GM19324 (cell line): Measurements from ENCODE around the gene YAE1.

ENCODE experiments used
- ATAC-seq: cut with Tn5 transposase; IDR thresholded peaks from one replicate; pipeline ENCODE4 v1.9.1; 2021; ENCODE audit warnings: mild to moderate bottlenecking, moderate library complexity; ENCODE audit not compliant: unreplicated experiment, low FRiP score

The YAE1 gene

GRCh38 chr7:39553436-39553835 is 12.8 kb upstream of the YAE1 start:
- no peak for ATAC-seq

GRCh38 chr7:39554583-39555165 is 11.5 kb upstream of the YAE1 start:
- no peak for ATAC-seq

GRCh38 chr7:39557222-39557621 is 9.0 kb upstream of the YAE1 start:
- no peak for ATAC-seq

- no peak for ATAC-seq
Measured at GRCh38 chr7:39557911-39558310, 8.3 kb upstream of the YAE1 start.

- no peak for ATAC-seq
Measured at GRCh38 chr7:39560408-39560807, 5.8 kb upstream of the YAE1 start.

GRCh38 chr7:39560997-39561396 is 5.2 kb upstream of the YAE1 start:
- no peak for ATAC-seq

GRCh38 chr7:39565538-39565937 is 666 bp upstream of the YAE1 start:
- ATAC-seq: no peak

- no peak for ATAC-seq
Measured at GRCh38 chr7:39567294-39567693, 1.1 kb downstream of the YAE1 start.

- ATAC-seq: no peak
Measured at GRCh38 chr7:39574673-39575349, 8.6 kb downstream of the YAE1 start.

GRCh38 chr7:39577229-39577874 is 11.1 kb downstream of the YAE1 start:
- no peak for ATAC-seq

- peak; percentile 72 for ATAC-seq
Measured at GRCh38 chr7:39580149-39580874, 14.1 kb downstream of the YAE1 start.

GRCh38 chr7:39582536-39582935 is 16.3 kb downstream of the YAE1 start:
- no peak for ATAC-seq

- ATAC-seq: no peak
Measured at GRCh38 chr7:39583539-39583938, 17.3 kb downstream of the YAE1 start.

- no peak for ATAC-seq
Measured at GRCh38 chr7:39587393-39587792, 21.2 kb downstream of the YAE1 start.

- no peak for ATAC-seq
Measured at GRCh38 chr7:39588416-39588815, 22.2 kb downstream of the YAE1 start.

- peak; percentile 69 for ATAC-seq
Measured at GRCh38 chr7:39589323-39590111, 23.3 kb downstream of the YAE1 start.

GRCh38 chr7:39592586-39592985 is 26.4 kb downstream of the YAE1 start:
- ATAC-seq: no peak

- ATAC-seq: no peak
Measured at GRCh38 chr7:39594988-39595620, 28.9 kb downstream of the YAE1 start.

GRCh38 chr7:39602351-39602750 is 36.1 kb downstream of the YAE1 start:
- no peak for ATAC-seq

GRCh38 chr7:39603924-39604323 is 37.7 kb downstream of the YAE1 start:
- no peak for ATAC-seq
